Measurements from ENCODE around the gene ATP6V0C. TPM values are rescaled to one million over a fixed set of nuclear protein-coding genes. Genes with fewer than 3 reads are reported as not detected.
"Not testable (repeated sequence)": the region's sequence is repeated elsewhere in the genome, so short reads cannot be mapped to it uniquely, and the experiment has no call there.

The ATP6V0C gene
- total and polyA plus RNA-seq, 2 of the 13 experiments (the other 11 are each of a cell fraction or from before 2014, with no cell fraction given): 10.4 to 20.1 TPM

- TF ChIP-seq ATF2 (CRISPR knock-in tag; IDR thresholded peaks at IDR 0.05): peak; percentile 54; the same call in 1 of the 2 replicates
- not testable (repeated sequence) for TF ChIP-seq GABPA (IDR thresholded peaks at IDR 0.05; ENCODE audit: low read depth, low read length); LCORL (IDR thresholded peaks at IDR 0.05)
- TF ChIP-seq GABPA (CRISPR knock-in tag; IDR thresholded peaks at IDR 0.05; ENCODE audit: low read depth): peak; percentile 42; the same call in 1 of the 2 replicates
- TF ChIP-seq ZNF609 (CRISPR knock-in tag; IDR thresholded peaks at IDR 0.05; ENCODE audit: borderline replicate concordance): 0 out of 2 replicates have a peak, but pooled peaks have one; percentile 20
- peak; percentile 50; the same call in 1 of the 2 replicates for TF ChIP-seq PATZ1 (CRISPR knock-in tag; IDR thresholded peaks at IDR 0.05)
- peak; percentile 46; the same call in 1 of the 2 replicates for TF ChIP-seq SPEN (CRISPR knock-in tag; IDR thresholded peaks at IDR 0.05; ENCODE audit: low read depth)
- TF ChIP-seq ZNF557 (CRISPR knock-in tag; IDR thresholded peaks at IDR 0.05): 0 out of 2 replicates have a peak, but pooled peaks have one; percentile 54
- TF ChIP-seq RCOR2 (CRISPR knock-in tag; IDR thresholded peaks at IDR 0.05): peak; percentile 21; the same call in 1 of the 2 replicates
- peak; percentile 26; the same call in 1 of the 2 replicates for TF ChIP-seq ZBTB26 (CRISPR knock-in tag; IDR thresholded peaks at IDR 0.05; ENCODE audit: borderline replicate concordance)
- 0 out of 2 replicates have a peak, but pooled peaks have one; percentile 23 for TF ChIP-seq SP5 (CRISPR knock-in tag; IDR thresholded peaks at IDR 0.05; ENCODE audit: borderline replicate concordance, low read depth)
- TF ChIP-seq ZNF264 (CRISPR knock-in tag; IDR thresholded peaks at IDR 0.05): 0 out of 2 replicates have a peak, but pooled peaks have one; percentile 47
- TF ChIP-seq FOXA3 (CRISPR knock-in tag; IDR thresholded peaks at IDR 0.05): peak; percentile 62
- peak; percentile 24; the same call in 1 of the 2 replicates for TF ChIP-seq ZNF543 (CRISPR knock-in tag; IDR thresholded peaks at IDR 0.05)
- TF ChIP-seq MAX (IDR thresholded peaks at IDR 0.05): peak; percentile 86
- peak in 1 of 2 experiments; percentile 26; a peak in 1 of 4 replicates for TF ChIP-seq POLR2A (IDR thresholded peaks at IDR 0.05; ENCODE audit: insufficient read depth in 1 of 2, low read depth in 2 of 2, low read length in 2 of 2)
- peak; percentile 58; the same call in 1 of the 2 replicates for TF ChIP-seq SOX5 (CRISPR knock-in tag; IDR thresholded peaks at IDR 0.05; ENCODE audit: borderline replicate concordance)
- peak; percentile 60 for TF ChIP-seq RARA (CRISPR knock-in tag; IDR thresholded peaks at IDR 0.05)
- TF ChIP-seq HOXA3 (CRISPR knock-in tag; IDR thresholded peaks at IDR 0.05): peak; percentile 74
- TF ChIP-seq ZNF761 (CRISPR knock-in tag; conservative IDR thresholded peaks at IDR 0.05): 0 out of 2 replicates have a peak, but pooled peaks have one; percentile 32
- TF ChIP-seq LCORL (CRISPR knock-in tag; IDR thresholded peaks at IDR 0.05): peak; percentile 76; the same call in 1 of the 2 replicates
These were observed 27.7 kb downstream of the ATP6V0C start (continued) for GRCh38 chr16:2541409-2541808.
